Hepatocyte (in vitro differentiated cells): Measurements from ENCODE around the gene ACACB.

Source experiments
- EZH2 ChIP-seq: fragments of 200-600 bp; sonication (generic); IDR thresholded peaks from 2 replicates; pipeline ENCODE4 v1.6.1; 2016; ENCODE audit warnings: antibody characterized with exemption, mild to moderate bottlenecking, borderline replicate concordance
- EZH2phosphoT487 ChIP-seq: fragments of 200-600 bp; sonication (generic); IDR thresholded peaks from one replicate; pipeline ENCODE4 v1.6.1; 2018; ENCODE audit warnings: antibody characterized with exemption, mild to moderate bottlenecking, low read depth, moderate library complexity; ENCODE audit not compliant: unreplicated experiment, severe bottlenecking
- TF ChIP-seq, protein P1 (sequence below): fragments of 200-600 bp; sonication (generic); IDR thresholded peaks from 2 replicates; pipeline ENCODE4 v1.5.1; 2016; ENCODE audit warnings: antibody characterized with exemption, mild to moderate bottlenecking; ENCODE audit not compliant: poor library complexity

DNA sequence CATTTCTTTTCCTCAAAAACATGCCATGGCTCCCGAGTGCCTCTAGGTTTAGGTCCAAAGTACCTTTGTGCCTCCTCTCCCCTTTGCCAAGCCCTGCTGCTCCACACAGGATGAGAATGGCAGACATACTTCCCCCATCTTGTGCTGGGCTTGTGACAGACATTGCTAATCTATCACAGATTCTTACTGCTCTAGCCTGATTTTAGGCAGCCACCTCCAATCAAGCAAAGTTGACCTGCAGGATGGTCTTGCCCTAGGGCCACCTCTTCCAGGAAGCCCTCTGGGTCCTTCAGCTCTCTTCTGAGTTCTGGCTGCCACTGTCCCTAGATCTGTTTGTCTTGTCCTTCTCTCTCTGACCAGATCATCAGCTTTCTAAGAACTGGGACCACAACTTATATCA lies 172.2 kb downstream of the ACACB start:
- TF ChIP-seq, protein P1, sequence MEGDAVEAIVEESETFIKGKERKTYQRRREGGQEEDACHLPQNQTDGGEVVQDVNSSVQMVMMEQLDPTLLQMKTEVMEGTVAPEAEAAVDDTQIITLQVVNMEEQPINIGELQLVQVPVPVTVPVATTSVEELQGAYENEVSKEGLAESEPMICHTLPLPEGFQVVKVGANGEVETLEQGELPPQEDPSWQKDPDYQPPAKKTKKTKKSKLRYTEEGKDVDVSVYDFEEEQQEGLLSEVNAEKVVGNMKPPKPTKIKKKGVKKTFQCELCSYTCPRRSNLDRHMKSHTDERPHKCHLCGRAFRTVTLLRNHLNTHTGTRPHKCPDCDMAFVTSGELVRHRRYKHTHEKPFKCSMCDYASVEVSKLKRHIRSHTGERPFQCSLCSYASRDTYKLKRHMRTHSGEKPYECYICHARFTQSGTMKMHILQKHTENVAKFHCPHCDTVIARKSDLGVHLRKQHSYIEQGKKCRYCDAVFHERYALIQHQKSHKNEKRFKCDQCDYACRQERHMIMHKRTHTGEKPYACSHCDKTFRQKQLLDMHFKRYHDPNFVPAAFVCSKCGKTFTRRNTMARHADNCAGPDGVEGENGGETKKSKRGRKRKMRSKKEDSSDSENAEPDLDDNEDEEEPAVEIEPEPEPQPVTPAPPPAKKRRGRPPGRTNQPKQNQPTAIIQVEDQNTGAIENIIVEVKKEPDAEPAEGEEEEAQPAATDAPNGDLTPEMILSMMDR = no peak
- TF ChIP-seq EZH2 (no peak), EZH2phosphoT487 (no peak)
